GM18951 (cell line): ENCODE measurements around the gene DYNLT3.

Source experiments
- POLR2A ChIP-seq: IDR thresholded peaks from 4 replicates; pipeline ENCODE4 v1.6.1; 2011; ENCODE audit warnings: mild to moderate bottlenecking; ENCODE audit not compliant: insufficient read length, insufficient read depth; ENCODE audit errors: extremely low read depth
- in situ Hi-C: fragments of 300-500 bp; cut with MboI; formaldehyde crosslinking; loops from one replicate; pipeline ENCODE4 v1.12.0; 2022; ENCODE audit warnings: low sequenced_read_pairs, mixed read lengths, inconsistent platforms; ENCODE audit not compliant: unreplicated experiment

Gene DYNLT3

DNA sequence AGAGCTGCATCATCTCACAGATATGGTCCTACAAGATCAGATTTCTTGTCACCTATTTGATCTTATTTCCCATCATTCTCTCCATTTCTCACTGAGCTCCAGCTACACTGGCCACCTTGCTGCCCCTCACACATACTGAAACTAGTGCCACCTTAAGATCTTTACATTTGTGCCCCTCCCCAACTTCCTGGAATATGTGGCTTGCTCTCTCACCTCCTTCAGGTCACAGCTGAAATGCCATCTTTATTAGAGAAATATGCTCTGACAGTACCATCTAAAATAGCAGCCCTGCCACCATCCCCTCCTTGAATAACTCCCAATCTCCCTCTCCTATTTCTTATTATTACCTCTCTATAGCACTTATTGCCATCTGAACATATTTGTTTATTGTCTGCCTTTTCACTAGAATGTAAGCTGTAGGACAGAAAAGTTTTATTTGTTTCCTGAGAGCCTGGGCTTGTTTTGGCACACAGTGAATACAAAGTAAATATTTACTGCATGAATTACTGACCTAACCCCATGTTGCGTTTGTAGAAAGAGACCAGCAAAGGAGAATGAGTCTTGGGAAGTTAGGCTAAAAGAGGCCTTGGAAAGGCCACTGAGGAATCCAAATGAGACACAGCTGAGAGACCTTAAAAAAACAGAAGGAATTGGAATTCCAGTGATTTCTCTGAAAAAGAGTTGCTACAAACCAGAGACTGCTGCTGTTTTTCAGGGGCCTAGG lies 22.7 kb downstream of the DYNLT3 start:
- no peak for TF ChIP-seq POLR2A
- in situ Hi-C loops: loop anchor here (5.0 kb wide), 1 partner anchor 72 kb away; no protein-coding TSS in a partner anchor

DNA sequence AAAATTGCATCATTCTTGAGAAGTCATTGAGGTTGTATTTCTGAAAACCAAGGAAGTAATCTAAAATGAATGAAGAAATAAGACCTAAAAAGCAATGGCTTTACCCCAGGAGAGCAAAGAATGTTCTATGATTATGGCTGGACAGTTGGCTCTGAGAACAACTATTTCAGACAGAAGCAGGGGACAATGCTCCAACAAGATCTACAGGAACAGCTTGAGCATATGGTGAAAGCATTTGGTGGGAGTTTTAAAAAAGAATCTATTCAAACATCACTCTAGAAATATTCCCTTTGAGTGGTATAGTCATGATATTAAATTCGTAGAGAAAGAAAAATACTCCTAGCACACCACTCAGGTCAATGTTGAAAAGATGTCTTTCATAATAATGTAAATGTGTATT lies 26.7 kb downstream of the DYNLT3 start:
- in situ Hi-C loops: loop anchor here (5.0 kb wide), 1 partner anchor 68 kb away; no protein-coding TSS in a partner anchor
- no peak for TF ChIP-seq POLR2A

DNA sequence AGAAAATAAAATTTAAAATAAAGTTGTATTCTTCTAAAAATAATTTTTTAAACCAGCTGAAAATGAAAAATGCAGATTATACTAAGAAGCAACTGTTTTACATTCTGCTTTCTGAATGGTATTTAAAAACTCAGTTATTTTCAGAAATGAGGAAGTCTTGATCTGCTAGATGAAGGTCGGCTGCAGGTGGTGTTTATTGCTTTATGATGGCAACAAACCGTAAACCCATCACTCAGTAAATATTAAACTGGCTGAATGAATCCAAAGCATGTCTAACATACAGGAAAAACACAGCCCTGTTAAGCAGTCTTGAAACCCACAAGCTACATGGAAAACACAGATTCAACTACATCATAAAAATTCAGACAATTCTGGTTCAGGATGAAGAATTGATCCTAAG lies 29.3 kb downstream of the DYNLT3 start:
- in situ Hi-C loops: no loop called here
- no peak for TF ChIP-seq POLR2A

DNA sequence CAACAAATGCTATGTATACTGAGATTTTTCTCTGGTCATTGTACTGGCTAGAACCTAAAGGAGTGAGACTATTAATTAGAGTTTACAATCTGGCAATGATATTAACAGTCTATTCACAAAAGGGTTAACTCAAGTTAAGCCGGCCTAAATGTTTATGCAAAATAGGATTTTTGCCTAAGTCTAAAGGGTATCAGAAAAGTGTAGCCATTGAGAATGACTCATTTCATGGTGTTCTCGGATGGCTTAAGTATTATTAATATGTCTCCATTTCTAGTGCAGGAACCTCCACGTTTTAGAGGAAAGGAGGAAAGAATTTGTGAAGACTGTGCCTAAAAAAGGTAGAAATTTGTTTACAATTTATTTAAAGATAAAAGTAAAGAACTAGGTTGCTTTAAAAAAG lies 29.8 kb downstream of the DYNLT3 start:
- in situ Hi-C loops: no loop called here
- no peak for TF ChIP-seq POLR2A

DNA sequence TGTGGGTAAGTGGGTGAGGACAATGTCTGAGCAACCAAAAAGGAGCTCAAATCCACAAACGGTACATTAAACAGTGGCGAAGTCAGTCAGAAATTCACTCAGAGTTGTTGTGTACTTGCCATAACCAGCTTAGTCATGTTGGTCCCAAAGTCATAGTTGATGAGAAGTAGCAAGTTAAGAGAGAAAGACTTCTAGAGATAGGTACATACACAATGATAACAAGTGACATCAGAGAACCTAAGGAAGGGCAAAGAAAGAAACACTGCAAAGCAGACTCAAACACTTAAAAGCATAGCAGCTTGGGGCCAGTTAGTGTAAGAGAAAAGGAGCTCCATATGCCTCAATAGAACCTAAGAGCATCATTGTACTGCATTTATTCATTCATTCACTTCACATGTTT lies 30.2 kb downstream of the DYNLT3 start:
- TF ChIP-seq POLR2A: peak; percentile 9
- in situ Hi-C loops: no loop called here

DNA sequence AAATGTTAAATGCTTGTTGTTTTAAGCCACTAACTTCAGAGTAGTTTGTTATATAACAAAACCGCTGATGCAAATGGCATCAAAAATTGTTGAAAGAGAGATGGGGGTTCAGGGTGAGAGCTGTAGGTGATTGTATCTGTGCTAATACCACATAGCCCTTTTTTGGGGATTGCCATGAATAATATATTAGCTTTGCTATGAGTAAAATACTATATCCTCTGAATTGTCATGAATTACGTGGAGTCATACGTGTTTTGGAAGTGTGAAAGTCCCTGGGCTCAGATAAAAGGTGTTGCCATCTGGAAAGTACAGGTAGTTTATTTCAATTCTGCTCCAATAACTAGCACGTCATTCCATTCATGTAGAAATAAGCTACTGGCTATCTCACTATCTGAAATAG lies 30.6 kb downstream of the DYNLT3 start:
- in situ Hi-C loops: no loop called here

DNA sequence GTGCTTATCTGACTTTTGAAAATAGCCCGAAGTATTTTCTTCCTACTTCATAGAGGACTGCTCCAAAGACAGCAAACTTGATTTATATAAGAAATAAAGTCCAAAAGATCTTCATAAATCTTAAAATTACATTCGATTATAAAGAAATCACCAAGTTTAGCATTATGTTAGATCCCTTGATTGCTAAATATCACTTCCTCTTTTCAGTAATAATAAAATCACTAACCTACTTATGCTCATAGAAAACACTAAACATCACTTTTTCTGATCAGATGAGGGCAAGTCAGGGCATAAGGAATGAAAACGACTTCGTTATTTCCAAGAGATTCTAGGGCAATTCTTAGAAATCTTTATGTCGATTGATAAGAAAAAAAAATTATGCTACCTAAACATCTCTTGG lies 32.0 kb downstream of the DYNLT3 start:
- in situ Hi-C loops: no loop called here
- no peak for TF ChIP-seq POLR2A

More for the DNA sequence above, 30.6 kb downstream of the DYNLT3 start:
- no peak for TF ChIP-seq POLR2A

DNA sequence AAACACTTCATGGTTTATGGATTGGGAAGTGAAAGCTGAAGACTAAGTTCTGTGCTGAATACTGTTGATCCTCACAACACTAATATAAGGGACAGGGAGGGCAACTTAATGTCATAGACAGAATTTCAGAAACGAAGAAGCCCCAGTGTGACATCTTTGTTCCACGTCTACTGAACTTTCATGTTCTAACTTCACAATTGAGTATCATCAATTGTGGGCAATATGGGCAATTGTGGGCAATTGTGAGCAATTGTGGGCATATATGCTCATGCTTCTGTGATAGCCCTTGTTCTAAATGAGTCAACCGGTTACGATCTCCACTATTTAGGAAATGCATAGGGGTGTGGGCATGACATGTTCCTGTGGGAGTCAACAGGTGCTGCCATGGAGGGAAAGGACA lies 33.8 kb downstream of the DYNLT3 start:
- TF ChIP-seq POLR2A: no peak
- in situ Hi-C loops: no loop called here

DNA sequence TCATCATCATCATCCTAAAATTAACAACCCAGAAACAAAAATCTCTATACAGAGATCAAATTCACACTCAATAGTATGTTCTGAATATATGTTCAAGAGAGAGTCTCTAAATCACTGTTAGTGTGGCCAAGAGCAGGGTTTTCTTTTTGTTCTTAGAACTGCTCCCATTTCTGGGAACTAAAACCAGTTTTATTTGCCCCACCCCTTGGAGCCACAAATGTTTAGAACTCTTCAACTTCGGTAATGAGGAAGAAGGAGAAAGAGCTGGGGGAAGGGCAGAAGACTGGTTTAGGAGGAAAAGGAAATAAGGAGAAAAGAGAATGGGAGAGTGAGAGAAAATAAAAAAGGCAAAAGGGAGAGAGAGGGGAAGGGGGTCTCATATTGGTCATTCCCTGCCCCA lies 35.3 kb downstream of the DYNLT3 start:
- TF ChIP-seq POLR2A: no peak

DNA sequence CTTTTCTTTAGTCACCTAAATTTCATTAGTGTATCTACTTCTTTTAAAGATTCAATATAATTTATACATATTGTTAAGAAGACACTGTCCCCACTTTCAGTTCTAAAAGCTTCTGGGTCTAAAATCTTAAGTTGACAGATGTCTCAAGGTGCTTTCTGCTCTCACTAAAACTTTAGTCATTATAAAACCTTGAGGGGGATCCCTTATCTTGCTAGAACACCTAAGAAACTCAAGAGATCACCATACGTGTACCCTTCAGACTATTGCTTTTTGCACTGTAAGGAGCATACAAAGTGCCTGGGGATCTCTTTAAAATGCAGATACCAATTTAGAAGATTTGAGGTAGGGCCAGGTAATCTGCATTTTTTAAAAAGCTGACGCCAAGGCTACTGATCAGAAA lies 37.4 kb downstream of the DYNLT3 start:
- in situ Hi-C loops: no loop called here

More for the DNA sequence above, 35.3 kb downstream of the DYNLT3 start:
- in situ Hi-C loops: no loop called here

DNA sequence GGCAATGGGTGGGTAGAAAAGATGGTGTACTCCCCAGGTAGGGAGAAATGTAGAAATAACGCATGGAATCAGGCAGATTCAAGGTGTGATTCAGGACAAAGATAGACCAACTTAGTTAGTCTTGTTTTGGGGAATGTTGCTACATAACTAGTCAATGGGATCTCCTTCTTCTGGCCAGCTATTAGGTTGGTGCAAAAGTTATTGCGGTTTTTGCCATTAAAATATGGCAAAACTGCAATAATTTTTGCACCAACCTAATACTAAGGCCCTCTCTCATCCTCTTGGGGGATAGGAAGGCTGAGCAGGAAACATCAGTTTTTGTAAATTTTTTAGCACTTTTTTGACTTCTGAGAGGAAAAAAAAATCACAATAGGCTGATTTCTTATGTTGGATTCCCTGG lies 44.3 kb downstream of the DYNLT3 start:
- in situ Hi-C loops: no loop called here
- TF ChIP-seq POLR2A: no peak

More for the DNA sequence above, 37.4 kb downstream of the DYNLT3 start:
- no peak for TF ChIP-seq POLR2A

DNA sequence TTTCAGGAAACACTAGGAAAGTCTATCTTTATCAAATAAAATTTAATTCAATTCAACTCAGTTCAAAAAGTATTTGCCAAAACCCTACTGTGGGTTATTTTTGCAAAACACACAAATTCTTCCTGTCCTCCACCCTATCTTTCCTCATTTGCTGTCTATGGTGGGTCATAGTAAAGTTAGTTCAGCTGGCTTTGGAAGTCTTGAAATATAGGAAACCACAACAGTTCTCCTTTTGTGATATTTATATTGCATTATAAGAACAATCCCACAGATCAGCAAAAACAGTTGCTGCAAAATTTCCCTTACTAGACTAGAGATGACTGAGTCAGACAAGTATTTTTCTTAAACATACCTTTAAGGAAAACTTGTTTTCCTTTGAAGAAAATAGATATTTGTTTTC lies 45.3 kb downstream of the DYNLT3 start:
- TF ChIP-seq POLR2A: no peak
- in situ Hi-C loops: no loop called here

DNA sequence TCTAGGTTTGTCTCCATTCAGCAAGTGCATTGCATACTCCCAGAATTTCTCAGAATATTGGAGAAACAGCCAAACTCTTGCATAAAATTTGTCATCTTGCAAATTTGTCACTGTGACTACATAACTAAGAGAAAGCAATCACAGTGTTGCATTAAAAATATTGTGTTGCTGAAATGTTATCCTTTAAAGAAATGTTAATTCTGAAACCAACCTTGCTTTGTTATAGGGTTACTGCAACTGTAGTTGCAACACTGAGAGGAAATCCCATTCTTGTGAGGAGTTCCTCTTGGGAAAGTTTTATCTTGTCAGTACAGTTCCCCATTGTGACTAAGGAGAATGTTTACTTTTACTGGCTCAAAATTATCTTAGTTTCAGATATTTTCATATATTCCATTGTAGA lies 46.7 kb downstream of the DYNLT3 start:
- in situ Hi-C loops: no loop called here
- TF ChIP-seq POLR2A: no peak

DNA sequence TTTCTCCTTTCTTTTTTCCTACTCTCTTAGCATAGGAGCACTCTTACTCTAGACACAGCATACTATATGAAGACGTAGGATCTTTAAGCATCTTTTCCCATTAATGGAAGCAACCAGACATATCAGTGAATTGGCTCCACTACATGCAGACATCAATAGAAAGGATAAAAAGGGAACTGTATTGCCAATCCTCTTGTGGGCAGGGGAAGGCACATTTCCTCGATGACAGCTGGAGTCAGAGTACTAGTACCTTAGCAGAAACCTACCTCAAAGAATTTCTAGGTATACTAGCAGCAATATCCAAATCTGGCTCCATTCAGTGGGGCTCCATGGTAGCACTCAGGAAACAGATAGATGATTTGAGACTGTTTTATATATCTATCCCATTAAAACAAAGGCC lies 47.4 kb downstream of the DYNLT3 start:
- in situ Hi-C loops: no loop called here
- no peak for TF ChIP-seq POLR2A
